IPS-NIHi7 (cell line): ENCODE data around the gene NMNAT1.
A peak's percentile ranks its signal among the peaks of the same experiment; 100 is the strongest.
"Not testable (repeated sequence)": the region's sequence is repeated elsewhere in the genome, so short reads cannot be mapped to it uniquely, and the experiment has no call there.

Experiments
- DNase-seq: peaks from one replicate; pipeline ENCODE4 v3.0.0; 2012; ENCODE audit warnings: mixed read lengths; ENCODE audit errors: extremely low spot score

The NMNAT1 gene

GRCh38 chr1:9942939-9943788 is at the start of gene NMNAT1, which contains the start of gene LZIC:
Gene NMNAT1 (plus strand): TSS chr1:9943475. CDS start chr1:9972074, 28,599 bp downstream.
Gene LZIC (minus strand): TSS chr1:9943391. CDS start chr1:9936619, 6,772 bp downstream.
- DNase-seq: peak; percentile 98

GRCh38 chr1:9894115-9894514 is 49.2 kb upstream of the NMNAT1 start:
- DNase-seq: no peak

GRCh38 chr1:9900142-9901043 is 42.9 kb upstream of the NMNAT1 start:
- DNase-seq: no peak

- no peak for DNase-seq
These were observed 41.9 kb upstream of the NMNAT1 start for GRCh38 chr1:9901148-9902059.

- no peak for DNase-seq
These were observed 41.2 kb upstream of the NMNAT1 start for GRCh38 chr1:9902060-9902452.

GRCh38 chr1:9903801-9904527 is 39.3 kb upstream of the NMNAT1 start:
- no peak for DNase-seq

- DNase-seq: no peak
These were observed 38.7 kb upstream of the NMNAT1 start for GRCh38 chr1:9904596-9904995.

- no peak for DNase-seq
These were observed 38.3 kb upstream of the NMNAT1 start for GRCh38 chr1:9905010-9905409.

- no peak for DNase-seq
These were observed 36.8 kb upstream of the NMNAT1 start for GRCh38 chr1:9906466-9906865.

GRCh38 chr1:9907441-9907840 is 35.8 kb upstream of the NMNAT1 start:
- no peak for DNase-seq

GRCh38 chr1:9908871-9909233 is 34.4 kb upstream of the NMNAT1 start:
- DNase-seq: no peak

GRCh38 chr1:9909234-9910046 is 33.8 kb upstream of the NMNAT1 start:
- DNase-seq: peak; percentile 29

GRCh38 chr1:9910076-9910422 is 33.2 kb upstream of the NMNAT1 start, which contains the start of gene CTNNBIP1:
Gene CTNNBIP1 (minus strand): TSS chr1:9910269. CDS start chr1:9872064, 38,205 bp downstream.
- no peak for DNase-seq

- DNase-seq: peak; percentile 99
These were observed 32.7 kb upstream of the NMNAT1 start for GRCh38 chr1:9910423-9911178.

- DNase-seq: no peak
These were observed 30.9 kb upstream of the NMNAT1 start for GRCh38 chr1:9912264-9912936.

GRCh38 chr1:9914610-9914937 is 28.7 kb upstream of the NMNAT1 start:
- DNase-seq: no peak

GRCh38 chr1:9916452-9916851 is 26.8 kb upstream of the NMNAT1 start:
- DNase-seq: no peak

GRCh38 chr1:9917495-9917894 is 25.8 kb upstream of the NMNAT1 start:
- DNase-seq: not testable (repeated sequence)

- DNase-seq: no peak
These were observed 25.4 kb upstream of the NMNAT1 start for GRCh38 chr1:9917901-9918300.
